GM10248 (cell line): ENCODE measurements around the gene OR52K2.

ENCODE experiments used
- CTCF ChIA-PET: fragments of 300-600 bp; sonication (Branson Sonifier 250); formaldehyde crosslinking; extraction: SDS; loops from one replicate; lab custom pipeline; 2021; ENCODE audit warnings: antibody characterized with exemption; lab: Yijun Ruan, JAX
- POLR2A ChIA-PET: fragments of 350-650 bp; sonication (Branson Sonifier 250); formaldehyde crosslinking; extraction: SDS; loops from one replicate; lab custom pipeline; 2020; ENCODE audit warnings: antibody characterized with exemption; lab: Yijun Ruan, JAX
- DNase-seq: peaks from one replicate; pipeline ENCODE4 v3.0.0; 2012; ENCODE audit errors: extremely low spot score
- TF ChIP-seq, protein P1 (sequence below): IDR thresholded peaks from 2 replicates; pipeline ENCODE4 v1.5.1; 2012; ENCODE audit warnings: mild to moderate bottlenecking, low read depth; ENCODE audit errors: extremely low read depth, missing control alignments, control extremely low read depth

OR52K2 gene

DNA sequence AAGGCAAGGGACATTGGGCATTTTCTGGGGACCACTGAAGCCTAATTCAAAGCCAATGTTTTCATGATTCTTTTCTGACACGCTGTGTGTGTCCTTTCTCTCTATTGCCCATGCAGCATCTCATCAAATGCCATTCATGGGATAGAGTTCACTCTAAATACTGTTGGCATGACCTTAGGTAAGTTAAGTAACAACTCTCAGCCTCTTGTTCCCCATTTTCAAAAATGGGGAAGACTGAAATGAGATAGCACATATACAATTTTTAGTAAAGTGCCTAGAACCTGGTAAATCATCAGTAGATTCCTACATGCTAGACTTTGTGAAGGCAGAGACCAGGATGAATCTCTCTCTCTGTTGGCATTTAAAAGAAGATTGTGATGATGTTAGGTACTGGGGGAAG lies 12.7 kb upstream of the OR52K2 start:
- TF ChIP-seq, protein P1, sequence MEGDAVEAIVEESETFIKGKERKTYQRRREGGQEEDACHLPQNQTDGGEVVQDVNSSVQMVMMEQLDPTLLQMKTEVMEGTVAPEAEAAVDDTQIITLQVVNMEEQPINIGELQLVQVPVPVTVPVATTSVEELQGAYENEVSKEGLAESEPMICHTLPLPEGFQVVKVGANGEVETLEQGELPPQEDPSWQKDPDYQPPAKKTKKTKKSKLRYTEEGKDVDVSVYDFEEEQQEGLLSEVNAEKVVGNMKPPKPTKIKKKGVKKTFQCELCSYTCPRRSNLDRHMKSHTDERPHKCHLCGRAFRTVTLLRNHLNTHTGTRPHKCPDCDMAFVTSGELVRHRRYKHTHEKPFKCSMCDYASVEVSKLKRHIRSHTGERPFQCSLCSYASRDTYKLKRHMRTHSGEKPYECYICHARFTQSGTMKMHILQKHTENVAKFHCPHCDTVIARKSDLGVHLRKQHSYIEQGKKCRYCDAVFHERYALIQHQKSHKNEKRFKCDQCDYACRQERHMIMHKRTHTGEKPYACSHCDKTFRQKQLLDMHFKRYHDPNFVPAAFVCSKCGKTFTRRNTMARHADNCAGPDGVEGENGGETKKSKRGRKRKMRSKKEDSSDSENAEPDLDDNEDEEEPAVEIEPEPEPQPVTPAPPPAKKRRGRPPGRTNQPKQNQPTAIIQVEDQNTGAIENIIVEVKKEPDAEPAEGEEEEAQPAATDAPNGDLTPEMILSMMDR = no peak
- DNase-seq = no peak
- POLR2A ChIA-PET = no interaction called here
- CTCF ChIA-PET = no interaction called here

DNA sequence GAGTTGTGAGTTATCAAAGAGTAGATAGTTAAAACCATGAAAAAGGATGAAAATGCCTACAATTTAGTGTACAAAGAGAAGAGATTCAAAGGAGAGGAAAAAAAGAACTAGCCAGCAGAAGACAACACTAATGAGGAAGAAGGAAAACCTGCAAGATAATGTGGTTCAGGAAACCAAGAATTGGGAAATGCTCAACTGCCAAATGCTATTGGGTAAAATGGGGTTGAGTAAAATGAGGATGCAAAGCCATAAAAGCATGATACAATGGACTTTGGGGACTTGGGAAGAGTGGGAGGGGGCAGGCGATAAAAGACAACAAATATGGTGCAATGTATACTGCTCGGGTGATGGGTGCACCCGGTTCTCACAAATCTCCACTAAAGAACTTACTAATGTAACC lies 7.6 kb upstream of the OR52K2 start:
- DNase-seq = no peak
- POLR2A ChIA-PET = no interaction called here
- TF ChIP-seq, protein P1 = no peak

DNA sequence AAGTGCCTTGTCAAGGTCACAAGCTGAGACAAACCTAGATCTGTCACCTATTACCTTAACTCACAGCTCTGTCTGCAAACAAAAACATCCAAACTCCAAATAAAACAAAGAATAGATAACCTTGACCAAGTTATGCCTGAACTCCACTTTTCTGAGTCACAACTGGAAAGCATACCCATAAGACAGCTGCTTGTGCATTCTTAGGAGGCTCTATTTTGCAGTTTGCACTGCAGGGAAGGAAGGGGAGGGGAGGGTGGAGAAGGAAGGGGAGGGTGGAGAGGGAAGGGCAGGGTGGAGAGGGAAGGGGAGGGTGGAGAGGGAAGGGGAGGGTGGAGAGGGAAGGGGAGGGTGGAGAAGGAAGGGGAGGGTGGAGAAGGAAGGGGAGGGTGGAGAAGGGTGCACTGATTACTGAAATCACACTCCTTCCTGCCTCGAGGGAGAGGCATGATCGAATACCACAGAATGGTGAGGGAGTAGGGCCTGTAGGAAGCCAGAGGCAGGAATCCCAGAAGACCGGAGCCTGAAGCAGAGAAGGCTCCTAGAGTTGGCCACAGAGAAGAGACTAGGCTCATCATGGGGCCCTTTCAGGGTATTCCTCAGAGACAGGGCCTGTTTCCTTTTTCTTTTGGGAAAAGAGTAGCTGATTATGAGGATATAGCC lies 5.7 kb upstream of the OR52K2 start:
- CTCF ChIA-PET = no interaction called here

More for the DNA sequence above, 7.6 kb upstream of the OR52K2 start:
- CTCF ChIA-PET = no interaction called here

DNA sequence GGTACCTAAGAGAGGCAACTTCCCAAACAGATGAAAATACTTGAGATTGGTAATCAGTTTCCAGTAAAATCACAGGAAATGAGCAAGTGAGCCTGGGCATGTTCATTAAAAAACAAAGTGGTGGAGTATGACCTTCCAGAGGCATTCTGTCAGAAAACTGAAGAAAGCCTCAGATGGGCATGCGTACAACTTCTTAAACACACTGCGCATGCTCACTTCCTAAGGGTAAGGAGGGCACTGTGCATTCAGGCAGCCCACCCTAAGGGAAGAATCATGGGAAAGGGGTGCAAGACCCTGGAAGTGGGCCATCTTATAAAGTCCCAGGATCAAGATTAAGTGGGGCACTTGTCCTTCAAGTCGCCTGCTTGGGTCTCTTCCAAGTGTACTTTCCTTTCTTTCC lies 4.0 kb downstream of the OR52K2 start:
- POLR2A ChIA-PET = no interaction called here
- CTCF ChIA-PET = interaction anchor here (1.1 kb wide), 1 partner anchor 15 kb away, joined by 3 read pairs; no protein-coding TSS in a partner anchor
- no peak for DNase-seq
- TF ChIP-seq, protein P1 = no peak

More for the DNA sequence above, 5.7 kb upstream of the OR52K2 start:
- TF ChIP-seq, protein P1 = no peak
- no peak for DNase-seq
- POLR2A ChIA-PET = no interaction called here

DNA sequence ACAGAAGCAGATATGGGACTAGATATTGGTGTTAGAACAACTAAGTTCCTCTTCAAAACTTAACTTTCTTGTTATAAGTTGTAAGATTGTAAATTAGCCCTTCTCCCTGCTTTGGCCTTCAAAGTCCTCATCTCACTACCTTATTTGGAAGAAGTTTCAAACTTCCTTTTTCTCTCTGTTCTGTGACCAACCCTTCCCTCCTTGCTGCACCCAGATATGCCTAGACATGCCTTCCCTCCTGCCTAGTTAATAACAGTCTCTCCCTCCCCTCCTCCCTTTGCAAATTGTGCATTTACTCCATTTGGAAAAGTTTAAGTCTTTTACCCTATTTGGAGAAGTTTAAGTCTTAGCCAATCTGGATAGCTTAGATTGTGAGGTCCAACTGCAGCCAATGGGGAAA lies 4.9 kb downstream of the OR52K2 start:
- TF ChIP-seq, protein P1 = no peak
- ChIA-PET CTCF (interaction anchor here (1.1 kb wide), 1 partner anchor 14 kb away, joined by 3 read pairs; no protein-coding TSS in a partner anchor), POLR2A (no interaction called here)
- DNase-seq = no peak

DNA sequence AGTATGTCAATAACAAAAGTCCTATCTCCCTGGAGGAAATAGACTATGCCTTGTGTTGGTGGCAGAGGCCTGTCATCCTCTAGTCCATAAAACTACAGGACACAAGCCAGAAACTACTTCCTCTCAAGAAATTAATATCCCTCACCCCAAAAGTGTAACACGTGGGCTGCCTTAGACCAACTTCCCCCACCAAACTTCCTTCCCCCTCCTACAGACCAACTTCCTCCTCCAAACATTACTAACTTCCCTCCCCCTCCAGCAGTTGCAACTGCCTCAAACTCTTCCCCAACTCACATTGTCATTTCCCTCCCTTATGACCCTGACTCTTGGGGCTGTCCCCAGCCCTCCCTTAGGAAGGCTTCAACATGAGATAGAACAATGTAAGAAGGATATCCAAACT lies 6.3 kb downstream of the OR52K2 start:
- no peak for DNase-seq
- TF ChIP-seq, protein P1 = no peak
- CTCF ChIA-PET = no interaction called here
- POLR2A ChIA-PET = no interaction called here

DNA sequence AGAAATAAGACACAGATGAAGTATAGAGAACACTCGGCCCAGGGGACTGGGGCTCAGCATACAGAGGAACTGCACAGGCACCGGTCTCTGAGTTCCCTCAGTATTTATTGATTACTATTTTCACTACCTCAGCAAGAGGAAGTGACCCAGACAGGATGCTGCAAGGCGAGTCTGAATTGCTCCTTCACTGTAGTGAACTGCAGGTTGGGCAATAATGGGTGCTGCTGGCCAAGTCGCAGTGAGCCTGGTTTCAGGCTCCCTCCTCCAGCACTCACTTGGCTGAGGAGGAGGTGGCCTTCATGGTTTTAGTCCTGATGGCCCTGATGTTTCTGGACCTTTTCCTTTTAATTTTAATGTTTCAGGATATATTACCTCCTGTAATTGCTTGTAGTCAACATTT lies 10.4 kb downstream of the OR52K2 start:
- DNase-seq = no peak
- TF ChIP-seq, protein P1 = no peak
- CTCF ChIA-PET = no interaction called here
- POLR2A ChIA-PET = no interaction called here
